ENCODE results near the gene TPCN2. TPM values are rescaled to one million over a fixed set of nuclear protein-coding genes. Genes with fewer than 3 reads are reported as not detected.

The TPCN2 gene
- total and polyA plus RNA-seq, 5 experiments from 2014 or later, result 3.8 to 27.2 (median 6.3) TPM

DNA sequence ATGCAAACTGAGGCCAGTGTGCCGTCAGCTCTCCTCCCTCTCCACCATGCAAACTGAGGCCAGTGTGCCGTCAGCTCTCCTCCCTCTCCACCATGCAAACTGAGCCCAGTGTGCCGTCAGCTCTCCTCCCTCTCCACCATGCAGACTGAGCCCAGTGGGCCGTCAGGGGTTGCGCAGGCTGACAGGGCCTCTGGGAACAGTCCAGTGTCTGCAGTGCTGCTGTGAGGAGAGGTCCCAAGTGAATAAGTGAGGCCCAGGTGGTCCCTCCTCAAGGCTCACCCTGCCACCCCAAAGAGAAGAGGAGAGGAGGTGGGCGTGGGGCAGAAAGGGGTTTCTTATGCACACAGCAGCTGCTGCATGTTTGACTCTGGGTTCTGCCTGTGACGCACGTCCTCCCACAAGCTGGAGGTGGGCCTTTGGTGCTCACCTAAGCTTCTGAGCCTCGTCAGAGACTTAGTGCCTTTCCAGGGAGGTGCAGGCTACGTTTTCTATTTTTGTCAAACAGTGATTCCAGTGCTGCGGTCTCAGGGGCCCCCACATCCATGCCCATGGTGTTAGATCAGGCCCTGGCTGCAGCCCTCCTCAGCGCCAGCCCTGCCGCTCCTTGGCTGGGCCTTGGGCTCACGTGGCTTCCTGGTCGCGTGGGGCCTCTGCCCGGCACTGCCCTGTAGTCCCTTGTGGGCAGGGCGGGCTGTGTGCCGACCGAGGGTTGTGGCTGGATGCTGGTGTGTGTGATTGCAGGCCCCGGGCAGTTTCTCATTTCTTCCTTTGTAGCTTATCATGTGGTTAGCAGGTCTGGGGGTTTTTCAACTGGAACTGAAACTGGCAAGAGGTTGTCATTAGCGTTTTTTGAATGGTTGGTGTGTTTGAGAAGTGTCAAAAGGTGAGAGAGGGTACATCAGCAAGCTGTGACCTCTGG lies 7.1 kb downstream of the TPCN2 start:
- Mint-ChIP-seq H3K27me3 (no peaks in the 10 kb centered on the region), H3K27ac (peak overlapping the region in 5 of 10 donors; percentile 48 to 85 (median 77)), H3K36me3 (peaks cover 0 to 6% (median 0%) of the 10 kb centered on the region in 3 donors), H3K9me3 (no peaks in the 10 kb centered on the region), H3K4me3 (peak overlapping the region in 1 of 10 donors; percentile 60), H3K4me1 (peaks cover 11 to 37% (median 30%) of the 10 kb centered on the region in 4 donors)
- POLR2A ChIA-PET, result no interaction called here
- ATAC-seq (peak; percentile 32 to 66), DNase-seq (peak in 2 of 10 donors; percentile 21 to 33)

DNA sequence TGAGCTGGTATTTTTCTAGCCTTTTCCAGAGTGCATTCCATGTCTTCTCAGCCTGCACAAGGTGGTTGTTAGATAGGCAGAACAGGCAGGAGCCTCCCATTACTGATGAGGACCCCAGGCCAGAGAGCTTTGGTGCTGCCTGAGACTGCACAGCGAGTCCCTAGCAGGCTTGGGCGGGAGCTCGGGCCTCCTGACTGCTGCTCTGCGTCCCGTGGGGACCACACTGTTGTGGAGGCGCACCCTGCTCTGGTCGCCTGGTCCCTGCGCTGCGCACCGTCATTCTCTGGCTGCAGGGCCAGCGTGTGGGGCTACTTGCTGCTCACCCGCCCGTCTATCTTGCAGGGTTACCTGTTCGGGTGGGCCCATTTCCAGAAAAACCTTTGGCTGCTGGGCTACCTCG lies 8.5 kb downstream of the TPCN2 start:
- H3K27ac Mint-ChIP-seq, result no peak overlapping the region
- H3K9me3 Mint-ChIP-seq, result no peaks in the 10 kb centered on the region
- peaks cover 0 to 9% (median 0%) of the 10 kb centered on the region in 3 donors for H3K36me3 Mint-ChIP-seq
- no peak for DNase-seq
- POLR2A ChIA-PET, result no interaction called here
- peaks cover 12 to 30% (median 21%) of the 10 kb centered on the region in 4 donors for H3K4me1 Mint-ChIP-seq
- no peak for ATAC-seq
- H3K4me3 Mint-ChIP-seq, result no peak overlapping the region
- H3K27me3 Mint-ChIP-seq, result no peaks in the 10 kb centered on the region

DNA sequence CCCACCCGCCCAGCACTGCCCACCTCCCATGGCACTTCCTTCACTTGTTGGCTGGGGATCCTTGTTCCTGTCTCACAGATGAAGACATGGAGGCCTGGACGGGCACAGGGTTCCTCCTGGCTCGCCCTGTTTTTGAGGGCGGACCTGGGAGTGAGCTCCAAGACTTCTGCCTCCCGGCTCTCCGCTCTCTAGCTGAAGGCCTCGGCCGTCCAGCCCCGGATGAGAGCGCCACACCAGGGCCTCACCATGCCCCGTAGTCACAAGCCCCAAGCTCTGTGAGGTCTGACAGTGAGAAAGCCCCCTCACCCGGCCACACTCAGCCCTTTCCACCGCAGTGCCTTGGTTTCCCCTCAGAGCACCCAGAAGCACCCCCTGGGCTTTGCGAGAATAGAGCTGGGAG lies 9.1 kb downstream of the TPCN2 start:
- ATAC-seq (no peak), DNase-seq (no peak)
- POLR2A ChIA-PET, result no interaction called here
- no peak overlapping the region for H3K4me3 Mint-ChIP-seq
- H3K4me1 Mint-ChIP-seq, result peaks cover 12 to 25% (median 19%) of the 10 kb centered on the region in 4 donors
- H3K27ac Mint-ChIP-seq, result peak overlapping the region in 1 of 10 donors; percentile 16
- H3K9me3 Mint-ChIP-seq, result no peaks in the 10 kb centered on the region
- H3K36me3 Mint-ChIP-seq, result peaks cover 0 to 9% (median 0%) of the 10 kb centered on the region in 3 donors
- no peaks in the 10 kb centered on the region for H3K27me3 Mint-ChIP-seq

DNA sequence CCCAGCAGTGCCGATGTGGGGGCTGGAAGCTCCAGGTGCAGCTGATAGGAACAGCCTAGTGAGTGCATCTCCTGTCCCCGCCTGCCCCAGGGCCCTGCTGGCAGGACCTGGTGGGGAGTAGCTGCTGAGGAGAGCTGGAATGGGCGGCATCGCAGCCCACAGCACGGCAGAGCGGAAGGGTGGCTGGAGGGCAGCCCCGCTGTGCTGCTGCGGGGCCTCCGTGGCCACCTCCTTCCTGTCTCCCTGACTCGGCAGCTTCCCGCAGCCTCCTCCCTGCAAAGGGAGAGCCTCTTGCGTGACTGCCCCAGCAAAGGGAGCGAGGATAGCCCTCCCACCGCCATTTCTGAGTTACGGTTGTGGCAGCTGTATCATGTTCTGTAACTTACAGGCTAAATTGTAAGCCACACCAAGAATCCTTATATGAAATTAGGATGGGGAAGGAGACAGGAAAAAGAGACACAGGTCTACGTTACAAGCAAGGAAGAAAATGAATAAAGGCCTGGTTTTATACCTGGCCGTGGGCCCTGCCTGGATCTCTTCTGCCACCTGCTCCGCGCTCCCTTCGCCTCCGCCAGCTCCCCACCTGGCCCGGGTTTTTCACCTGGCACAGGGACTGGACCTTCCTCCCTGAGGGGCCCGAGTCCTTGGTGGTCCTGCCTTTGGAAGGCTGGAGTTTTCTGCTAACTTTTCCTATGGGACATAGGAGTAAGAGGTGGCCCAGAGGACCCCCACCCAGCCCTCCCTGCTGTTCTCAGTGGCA lies 10.0 kb downstream of the TPCN2 start:
- ATAC-seq (no peak), DNase-seq (no peak)
- Mint-ChIP-seq H3K4me1 (peaks cover 12 to 25% (median 15%) of the 10 kb centered on the region in 4 donors), H3K27ac (no peak overlapping the region), H3K9me3 (no peaks in the 10 kb centered on the region), H3K4me3 (no peak overlapping the region), H3K36me3 (peaks cover 0 to 14% (median 0%) of the 10 kb centered on the region in 3 donors), H3K27me3 (no peaks in the 10 kb centered on the region)
- POLR2A ChIA-PET, result interaction anchor here (1.0 kb wide), 1 partner anchor 26 kb away, joined by 3 read pairs; no protein-coding TSS in a partner anchor

DNA sequence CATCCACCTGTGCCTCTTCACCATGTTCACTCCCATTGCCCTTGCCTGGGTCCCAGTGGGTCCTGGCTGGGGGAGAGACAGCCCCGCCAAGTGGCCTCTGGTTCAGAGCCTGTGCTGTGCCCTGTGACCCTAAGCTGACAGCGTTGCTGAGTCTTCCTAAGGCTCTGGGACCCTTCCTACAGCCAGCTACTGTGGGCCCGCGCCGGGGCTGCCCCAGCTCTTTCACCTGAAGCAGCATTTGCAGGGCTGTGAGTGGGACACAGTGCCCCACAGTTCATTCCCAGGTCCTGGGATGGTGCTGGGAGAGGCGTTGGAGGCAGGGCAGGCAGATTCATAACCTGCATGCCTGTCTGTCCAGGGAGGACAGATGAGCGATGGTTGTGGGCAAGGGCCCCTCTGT lies 10.7 kb downstream of the TPCN2 start:
- Mint-ChIP-seq H3K27ac (no peak overlapping the region), H3K4me3 (no peak overlapping the region), H3K27me3 (no peaks in the 10 kb centered on the region), H3K36me3 (peaks cover 0 to 14% (median 0%) of the 10 kb centered on the region in 3 donors), H3K9me3 (no peaks in the 10 kb centered on the region), H3K4me1 (peaks cover 12 to 25% (median 13%) of the 10 kb centered on the region in 4 donors)
- ATAC-seq (no peak), DNase-seq (no peak)
- POLR2A ChIA-PET, result interaction anchor here (0.8 kb wide), 1 partner anchor 10 kb away, joined by 4 read pairs; the partner anchor contains the start of gene TPCN2

DNA sequence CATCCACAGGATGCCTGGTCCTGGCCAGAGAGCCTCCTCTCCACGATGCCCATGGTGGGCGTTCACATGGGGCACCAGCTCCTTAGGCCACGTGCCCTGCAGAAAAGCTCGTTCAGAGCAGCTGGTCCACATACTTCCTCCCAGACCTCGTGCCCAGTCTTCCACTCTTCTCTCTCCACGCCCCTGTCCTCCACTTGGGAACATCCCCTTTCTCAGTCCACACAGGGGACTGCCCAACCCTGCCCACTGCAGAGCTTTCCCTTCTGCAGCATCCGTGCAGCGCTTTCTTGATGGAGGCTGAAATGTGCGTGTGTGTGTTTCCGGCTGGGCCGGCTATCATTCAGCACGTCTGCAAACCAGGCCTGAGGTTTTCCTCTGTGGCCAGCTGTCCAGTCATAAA lies 11.3 kb downstream of the TPCN2 start:
- no peaks in the 10 kb centered on the region for H3K27me3 Mint-ChIP-seq
- no peak overlapping the region for H3K4me3 Mint-ChIP-seq
- H3K4me1 Mint-ChIP-seq, result peaks cover 10 to 25% (median 13%) of the 10 kb centered on the region in 4 donors
- POLR2A ChIA-PET, result interaction anchor here (0.8 kb wide), 1 partner anchor 11 kb away, joined by 4 read pairs; the partner anchor contains the start of gene TPCN2
- no peaks in the 10 kb centered on the region for H3K9me3 Mint-ChIP-seq
- peak overlapping the region in 2 of 10 donors; percentile 18 to 29 for H3K27ac Mint-ChIP-seq
- H3K36me3 Mint-ChIP-seq, result peaks cover 0 to 13% (median 0%) of the 10 kb centered on the region in 3 donors
- ATAC-seq, result no peak
- no peak for DNase-seq

DNA sequence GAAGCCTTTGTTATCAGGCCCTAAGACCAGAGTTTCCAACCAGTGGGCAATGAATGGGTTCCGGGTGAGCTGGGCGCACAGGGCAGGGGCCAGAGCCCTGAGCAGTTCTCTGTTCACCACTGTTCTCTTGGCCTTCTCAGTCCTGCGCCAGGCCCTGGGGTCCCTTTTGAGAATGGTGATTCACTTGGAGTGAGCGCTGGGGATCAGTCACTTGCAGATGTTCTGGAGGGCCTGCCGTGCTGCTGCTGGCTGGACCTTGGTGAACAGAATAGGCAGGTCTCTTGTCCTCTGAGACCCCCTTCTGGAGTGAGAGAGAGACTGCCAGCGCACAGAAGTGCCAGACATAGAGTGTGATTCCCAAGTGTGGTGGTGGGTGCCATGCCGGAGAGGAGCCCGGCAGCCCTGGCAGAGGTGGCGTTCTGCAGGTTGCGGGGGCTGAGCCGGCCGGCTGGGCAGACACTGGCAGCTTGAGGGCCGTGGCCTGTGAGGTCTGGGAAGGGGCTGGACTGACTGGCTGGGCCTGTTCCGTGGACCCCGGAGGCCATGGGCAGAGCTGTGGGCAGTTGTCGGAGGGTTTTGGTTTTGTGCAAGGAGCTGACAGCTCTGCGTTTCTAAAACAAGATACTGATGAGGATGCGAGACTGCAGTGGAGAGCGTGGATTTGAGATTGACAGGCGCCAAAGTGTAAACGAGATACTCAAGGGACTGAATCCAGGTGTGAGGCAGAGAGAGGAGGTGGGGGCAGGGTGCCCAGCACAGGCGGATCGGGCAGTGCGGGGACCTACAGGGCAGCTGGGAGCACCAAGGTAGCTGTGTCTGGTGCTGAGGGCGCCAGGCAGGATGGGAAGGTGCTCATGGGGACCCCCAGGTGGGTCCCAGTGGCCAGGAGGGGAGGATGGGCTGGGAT lies 12.3 kb downstream of the TPCN2 start:
- Mint-ChIP-seq H3K36me3 (peaks cover 0 to 15% (median 0%) of the 10 kb centered on the region in 3 donors), H3K27me3 (no peaks in the 10 kb centered on the region), H3K27ac (peak overlapping the region in 1 of 10 donors; percentile 55)

DNA sequence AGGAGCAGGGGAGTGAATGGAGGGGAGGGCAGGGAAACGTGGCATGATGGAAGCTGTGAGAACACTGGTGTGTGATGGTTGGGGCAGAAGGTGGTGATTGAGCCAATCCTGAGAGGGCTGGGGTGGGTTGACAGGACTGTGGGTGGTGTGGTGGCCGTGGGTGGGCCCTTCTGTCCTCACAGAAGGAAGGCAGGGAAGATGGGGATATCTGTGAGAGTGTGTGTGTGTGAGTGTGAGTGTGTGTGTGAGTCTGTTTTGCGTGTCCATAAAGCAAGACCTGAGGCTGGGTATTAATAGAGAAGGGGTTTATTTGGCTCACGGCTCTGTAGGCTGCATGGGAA lies 13.0 kb downstream of the TPCN2 start:
- DNase-seq (no peak), ATAC-seq (no peak)
- POLR2A ChIA-PET, result no interaction called here
- Mint-ChIP-seq H3K9me3 (no peaks in the 10 kb centered on the region), H3K27ac (peak overlapping the region in 2 of 10 donors; percentile 36 to 82), H3K27me3 (no peaks in the 10 kb centered on the region), H3K4me1 (peaks cover 2 to 12% (median 6%) of the 10 kb centered on the region in 4 donors), H3K36me3 (peaks cover 0 to 15% (median 0%) of the 10 kb centered on the region in 3 donors), H3K4me3 (no peak overlapping the region)

More for the DNA sequence above, 12.3 kb downstream of the TPCN2 start:
- peaks cover 6 to 15% (median 8%) of the 10 kb centered on the region in 4 donors for H3K4me1 Mint-ChIP-seq
- H3K4me3 Mint-ChIP-seq, result no peak overlapping the region
- no peaks in the 10 kb centered on the region for H3K9me3 Mint-ChIP-seq
- DNase-seq (no peak), ATAC-seq (no peak)
- POLR2A ChIA-PET, result no interaction called here

DNA sequence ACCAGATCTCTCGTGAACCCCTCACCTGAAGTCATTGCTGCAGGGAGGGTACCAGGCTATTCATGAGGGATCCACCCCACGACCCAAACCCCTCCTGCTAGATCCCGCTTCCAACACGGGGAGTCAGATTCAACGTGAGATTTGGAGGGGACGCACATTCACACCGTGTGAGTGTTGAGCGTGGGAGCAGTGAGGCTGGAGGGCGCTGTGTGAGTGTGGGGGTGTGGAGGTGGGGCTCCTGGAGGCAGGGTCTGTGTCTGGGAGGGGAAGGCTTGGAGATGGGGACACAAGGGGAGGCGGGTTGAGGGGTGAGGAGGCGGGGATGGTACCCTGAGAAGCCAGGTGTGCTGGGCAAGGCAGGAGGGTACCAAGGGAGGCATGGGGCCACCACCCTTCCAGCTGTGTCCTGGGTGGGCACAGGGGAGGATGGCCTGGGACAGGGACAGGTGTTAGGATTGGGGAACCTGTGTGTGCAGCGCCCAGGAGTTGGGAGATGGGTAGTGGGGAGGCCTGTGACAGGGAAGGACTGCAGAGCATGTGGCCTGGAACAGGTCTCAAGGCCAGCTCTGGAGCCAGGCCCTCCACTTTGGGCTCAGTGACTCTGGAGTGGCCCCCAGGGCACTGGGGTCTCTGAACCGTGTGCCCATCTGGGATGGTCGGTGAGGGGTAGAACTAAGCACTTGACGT lies 13.6 kb downstream of the TPCN2 start:
- Mint-ChIP-seq H3K4me1 (peaks cover 2 to 12% (median 6%) of the 10 kb centered on the region in 4 donors), H3K27ac (no peak overlapping the region), H3K27me3 (no peaks in the 10 kb centered on the region), H3K36me3 (peaks cover 0 to 14% (median 0%) of the 10 kb centered on the region in 3 donors), H3K9me3 (no peaks in the 10 kb centered on the region), H3K4me3 (no peak overlapping the region)
- ATAC-seq (no peak), DNase-seq (no peak)
- POLR2A ChIA-PET, result interaction anchor here (0.6 to 0.8 kb wide), 2 partner anchors 9 to 11 kb away, joined by 3 to 4 read pairs; no protein-coding TSS in a partner anchor

DNA sequence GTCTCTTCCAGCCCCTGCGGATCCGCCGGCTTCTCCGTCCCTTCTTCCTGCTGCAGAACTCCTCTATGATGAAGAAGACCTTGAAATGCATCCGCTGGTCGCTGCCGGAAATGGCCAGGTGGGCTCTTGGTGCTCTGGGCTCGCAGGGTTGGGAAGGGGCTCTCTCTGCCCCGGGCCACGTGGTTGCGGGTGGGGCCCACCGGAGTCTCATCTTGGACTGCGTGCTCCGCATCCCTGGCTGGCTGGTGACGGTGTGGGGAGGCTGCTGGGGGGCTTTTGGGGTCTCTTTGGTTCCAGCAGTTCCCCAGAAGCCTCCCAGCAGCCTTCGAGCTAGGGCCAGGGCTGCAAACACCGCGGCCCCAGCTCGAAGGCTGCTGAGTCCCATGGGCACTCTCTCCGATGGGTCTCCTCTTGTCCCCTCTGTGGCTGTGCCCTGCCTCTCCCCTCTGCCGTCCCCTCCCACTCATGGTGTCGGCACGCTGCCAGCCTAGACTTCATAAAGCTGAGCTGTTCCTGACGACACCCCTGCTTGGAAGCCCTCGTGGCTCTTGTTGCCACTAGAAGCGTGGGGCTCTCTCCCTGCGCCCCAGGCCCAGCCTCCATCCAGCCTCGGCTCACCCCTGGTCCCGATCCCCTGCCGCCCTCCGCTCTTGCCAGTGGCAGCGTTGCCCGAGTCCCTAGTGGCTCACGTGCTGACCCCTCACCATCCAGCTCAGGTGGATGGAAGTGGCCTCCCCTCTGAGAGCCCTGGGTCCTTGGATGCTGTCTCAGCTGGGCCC lies 14.3 kb downstream of the TPCN2 start:
- no peak for DNase-seq
- Mint-ChIP-seq H3K4me1 (peaks cover 2 to 12% (median 6%) of the 10 kb centered on the region in 4 donors), H3K9me3 (no peaks in the 10 kb centered on the region), H3K27me3 (no peaks in the 10 kb centered on the region), H3K27ac (no peak overlapping the region), H3K4me3 (no peak overlapping the region), H3K36me3 (peaks cover 0 to 17% (median 0%) of the 10 kb centered on the region in 3 donors)
- POLR2A ChIA-PET, result interaction anchor here (0.6 to 0.8 kb wide), 2 partner anchors 8 to 12 kb away, joined by 3 to 4 read pairs; no protein-coding TSS in a partner anchor
- ATAC-seq, result no peak

All from naive thymus-derived CD8-positive, alpha-beta T cell (primary cell).